Subcutaneous abdominal adipose tissue (tissue), 5 donors: ENCODE results near the gene ATXN1.

Source experiments
- H3K27ac ChIP-seq: one replicate; pipeline ENCODE4 v1.7.0; 2013; ENCODE audit warnings: low read depth, mild to moderate bottlenecking, inconsistent platforms, low read length, moderate library complexity
- H3K27me3 ChIP-seq, 5 donors: one replicate each; pipeline ENCODE4 v1.7.0; 2013; ENCODE audit warnings: low read length in 5 of 5, inconsistent platforms in 1 of 5; ENCODE audit not compliant: control insufficient read depth in 5 of 5, insufficient read depth in 4 of 5
- H3K36me3 ChIP-seq, 5 donors: one replicate each; pipeline ENCODE4 v1.7.0; 2013; ENCODE audit warnings: low read length in 5 of 5; ENCODE audit not compliant: control insufficient read depth in 5 of 5, insufficient read depth in 5 of 5
- H3K4me1 ChIP-seq, 5 donors: one replicate each; pipeline ENCODE4 v1.7.0; 2013; ENCODE audit warnings: low read length in 5 of 5, mild to moderate bottlenecking in 3 of 5, moderate library complexity in 1 of 5; ENCODE audit not compliant: control insufficient read depth in 5 of 5, insufficient read depth in 5 of 5
- H3K4me3 ChIP-seq, 5 donors: one replicate each; pipeline ENCODE4 v1.7.0; 2013; ENCODE audit warnings: low read length in 5 of 5, low read depth in 1 of 5
- H3K9ac ChIP-seq, 5 donors: one replicate each; pipeline ENCODE4 v1.7.0; 2013; ENCODE audit warnings: low read length in 5 of 5, mild to moderate bottlenecking in 4 of 5, moderate library complexity in 3 of 5
- H3K9me3 ChIP-seq, 5 donors: one replicate each; pipeline ENCODE4 v1.7.0; 2013; ENCODE audit warnings: low read length in 5 of 5; ENCODE audit not compliant: control insufficient read depth in 5 of 5
- donor health status: healthy.
- donor health status: healthy.
- donor health status: healthy.
- donor health status: healthy.
- donor health status: healthy.

ATXN1 gene

GRCh38 chr6:16539086-16539931 is 222.0 kb downstream of the ATXN1 start:
- Histone ChIP-seq H3K27me3 (no peaks in the 10 kb centered on the region), H3K4me3 (no peak overlapping the region), H3K9ac (no peak overlapping the region), H3K27ac (no peak overlapping the region), H3K4me1 (peaks cover 4 to 23% (median 22%) of the 10 kb centered on the region in 5 donors), H3K36me3 (no peaks in the 10 kb centered on the region), H3K9me3 (no peaks in the 10 kb centered on the region)

- H3K4me3 ChIP-seq, result no peak overlapping the region
- no peaks in the 10 kb centered on the region for H3K36me3 ChIP-seq
- H3K27ac ChIP-seq, result no peak overlapping the region
- peaks cover 3 to 8% (median 6%) of the 10 kb centered on the region in 5 donors for H3K4me1 ChIP-seq
- no peaks in the 10 kb centered on the region for H3K9me3 ChIP-seq
- H3K9ac ChIP-seq, result no peak overlapping the region
- H3K27me3 ChIP-seq, result no peaks in the 10 kb centered on the region
Observed at GRCh38 chr6:16535564-16535963, 225.7 kb downstream of the ATXN1 start.

GRCh38 chr6:16533721-16534136 is 227.5 kb downstream of the ATXN1 start:
- H3K27me3 ChIP-seq, result no peaks in the 10 kb centered on the region
- no peak overlapping the region for H3K27ac ChIP-seq
- H3K4me3 ChIP-seq, result no peak overlapping the region

GRCh38 chr6:16533210-16533609 is 228.1 kb downstream of the ATXN1 start:
- no peaks in the 10 kb centered on the region for H3K9me3 ChIP-seq
- peaks cover 3 to 8% (median 6%) of the 10 kb centered on the region in 5 donors for H3K4me1 ChIP-seq
- H3K27me3 ChIP-seq, result no peaks in the 10 kb centered on the region
- no peak overlapping the region for H3K4me3 ChIP-seq
- no peak overlapping the region for H3K27ac ChIP-seq
- no peaks in the 10 kb centered on the region for H3K36me3 ChIP-seq
- no peak overlapping the region for H3K9ac ChIP-seq

More at GRCh38 chr6:16533721-16534136, 227.5 kb downstream of the ATXN1 start:
- H3K4me1 ChIP-seq, result peaks cover 3 to 8% (median 6%) of the 10 kb centered on the region in 5 donors
- H3K9me3 ChIP-seq, result no peaks in the 10 kb centered on the region
- no peaks in the 10 kb centered on the region for H3K36me3 ChIP-seq
- H3K9ac ChIP-seq, result no peak overlapping the region

GRCh38 chr6:16527691-16528090 is 233.6 kb downstream of the ATXN1 start:
- Histone ChIP-seq H3K27me3 (no peaks in the 10 kb centered on the region), H3K27ac (no peak overlapping the region), H3K4me3 (no peak overlapping the region), H3K4me1 (peaks cover 0 to 8% (median 0%) of the 10 kb centered on the region in 5 donors), H3K36me3 (no peaks in the 10 kb centered on the region), H3K9ac (no peak overlapping the region), H3K9me3 (no peaks in the 10 kb centered on the region)

- Histone ChIP-seq H3K9ac (no peak overlapping the region), H3K4me3 (no peak overlapping the region), H3K36me3 (peaks cover 3 to 20% (median 12%) of the 10 kb centered on the region in 5 donors), H3K4me1 (peaks cover 0 to 8% (median 0%) of the 10 kb centered on the region in 5 donors), H3K27me3 (no peaks in the 10 kb centered on the region), H3K27ac (no peak overlapping the region), H3K9me3 (no peaks in the 10 kb centered on the region)
Observed at GRCh38 chr6:16524380-16524707, 236.9 kb downstream of the ATXN1 start.

- no peaks in the 10 kb centered on the region for H3K27me3 ChIP-seq
- no peak overlapping the region for H3K4me3 ChIP-seq
- H3K4me1 ChIP-seq, result peaks cover 0 to 8% (median 0%) of the 10 kb centered on the region in 5 donors
- H3K9ac ChIP-seq, result no peak overlapping the region
- H3K27ac ChIP-seq, result no peak overlapping the region
- no peaks in the 10 kb centered on the region for H3K9me3 ChIP-seq
- peaks cover 3 to 20% (median 12%) of the 10 kb centered on the region in 5 donors for H3K36me3 ChIP-seq
Observed at GRCh38 chr6:16523606-16524379, 237.5 kb downstream of the ATXN1 start.

- Histone ChIP-seq H3K27me3 (no peaks in the 10 kb centered on the region), H3K9me3 (no peaks in the 10 kb centered on the region), H3K4me1 (peaks cover 0 to 8% (median 4%) of the 10 kb centered on the region in 5 donors), H3K27ac (no peak overlapping the region), H3K9ac (no peak overlapping the region), H3K4me3 (no peak overlapping the region), H3K36me3 (peaks cover 3 to 20% (median 12%) of the 10 kb centered on the region in 5 donors)
Observed at GRCh38 chr6:16522937-16523336, 238.3 kb downstream of the ATXN1 start.

- no peak overlapping the region for H3K9ac ChIP-seq
- peaks cover 0 to 8% (median 4%) of the 10 kb centered on the region in 5 donors for H3K4me1 ChIP-seq
- H3K36me3 ChIP-seq, result peaks cover 7 to 20% (median 12%) of the 10 kb centered on the region in 5 donors
- no peak overlapping the region for H3K27ac ChIP-seq
- H3K9me3 ChIP-seq, result no peaks in the 10 kb centered on the region
- H3K27me3 ChIP-seq, result no peaks in the 10 kb centered on the region
- H3K4me3 ChIP-seq, result no peak overlapping the region
Observed at GRCh38 chr6:16521528-16521927, 239.7 kb downstream of the ATXN1 start.
